HFFc6 (cell line): ENCODE data around the gene INPP4B. TPM values are rescaled to one million over a fixed set of nuclear protein-coding genes. Genes with fewer than 3 reads are reported as not detected.

Experiments
- DNase-seq: peaks from one replicate; pipeline ENCODE4 v3.0.0-alpha.2; 2018
- H3K27ac Mint-ChIP-seq: 2 replicates; pipeline ENCODE4 v1.8.0; 2020; ENCODE audit warnings: mild to moderate bottlenecking, mixed read lengths
- H3K27me3 Mint-ChIP-seq: 2 replicates; pipeline ENCODE4 v1.8.0; 2021; ENCODE audit warnings: mild to moderate bottlenecking, moderate library complexity, mixed read lengths; ENCODE audit not compliant: insufficient read depth
- H3K36me3 Mint-ChIP-seq: 2 replicates; pipeline ENCODE4 v1.8.0; 2021; ENCODE audit warnings: low read depth, mixed read lengths
- H3K4me1 Mint-ChIP-seq: 2 replicates; pipeline ENCODE4 v1.8.0; 2020; ENCODE audit warnings: low read depth, mixed read lengths
- H3K4me3 Mint-ChIP-seq: 2 replicates; pipeline ENCODE4 v1.8.0; 2020; ENCODE audit warnings: mild to moderate bottlenecking, moderate library complexity, mixed read lengths
- H3K9me3 Mint-ChIP-seq: 2 replicates; pipeline ENCODE4 v1.8.0; 2020; ENCODE audit warnings: mild to moderate bottlenecking, mixed read lengths
- CTCF ChIP-seq: fragments of 200-600 bp; sonication (generic); IDR thresholded peaks from 2 replicates; pipeline ENCODE4 v1.5.0; 2021; ENCODE audit warnings: antibody characterized with exemption, mild to moderate bottlenecking
- total RNA-seq, 6 experiments: library from RNA; stranded (reverse); fragmentation: NEBNext Ultra II Directional; extraction: Animal tissue kit (Norgen Biotek cat#: 25700); gene quantifications; 2 replicates in 1 of 6; 3 replicates in 5 of 6; pipeline ENCODE4 v1.2.3, GENCODE V29; 2021

Gene INPP4B
- total RNA-seq, 6 experiments from 2014 or later = 36.1 to 48.9 (median 40.1) TPM

DNA sequence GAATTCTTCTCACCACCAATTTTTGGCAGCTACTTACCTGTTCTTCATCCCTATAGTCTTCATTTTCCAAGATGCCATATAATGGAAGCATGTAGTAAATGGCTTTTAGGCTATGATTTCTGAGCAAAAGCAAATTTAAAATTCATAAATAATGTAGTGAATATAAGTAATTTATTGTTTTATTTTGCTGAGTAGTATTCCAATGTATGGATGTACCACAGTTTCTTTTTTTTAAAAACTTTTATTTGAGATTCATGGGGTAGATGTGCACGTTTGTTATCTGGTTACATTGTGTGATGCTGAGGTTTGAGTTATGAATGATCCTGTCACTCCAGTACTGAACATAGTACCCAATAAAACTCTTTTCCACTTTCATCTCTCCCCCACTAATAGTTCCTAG is 840.6 kb downstream of the INPP4B start:
- Mint-ChIP-seq H3K4me1 (no peaks in the 10 kb centered on the region; the same call in 1 of the 2 replicates), H3K36me3 (peaks cover 4% of the 10 kb centered on the region; the same call in 1 of the 2 replicates), H3K27ac (no peak overlapping the region), H3K27me3 (no peaks in the 10 kb centered on the region), H3K9me3 (peaks cover 9% of the 10 kb centered on the region; the same call in 1 of the 2 replicates), H3K4me3 (no peak overlapping the region)
- TF ChIP-seq CTCF = no peak
- DNase-seq = no peak

DNA sequence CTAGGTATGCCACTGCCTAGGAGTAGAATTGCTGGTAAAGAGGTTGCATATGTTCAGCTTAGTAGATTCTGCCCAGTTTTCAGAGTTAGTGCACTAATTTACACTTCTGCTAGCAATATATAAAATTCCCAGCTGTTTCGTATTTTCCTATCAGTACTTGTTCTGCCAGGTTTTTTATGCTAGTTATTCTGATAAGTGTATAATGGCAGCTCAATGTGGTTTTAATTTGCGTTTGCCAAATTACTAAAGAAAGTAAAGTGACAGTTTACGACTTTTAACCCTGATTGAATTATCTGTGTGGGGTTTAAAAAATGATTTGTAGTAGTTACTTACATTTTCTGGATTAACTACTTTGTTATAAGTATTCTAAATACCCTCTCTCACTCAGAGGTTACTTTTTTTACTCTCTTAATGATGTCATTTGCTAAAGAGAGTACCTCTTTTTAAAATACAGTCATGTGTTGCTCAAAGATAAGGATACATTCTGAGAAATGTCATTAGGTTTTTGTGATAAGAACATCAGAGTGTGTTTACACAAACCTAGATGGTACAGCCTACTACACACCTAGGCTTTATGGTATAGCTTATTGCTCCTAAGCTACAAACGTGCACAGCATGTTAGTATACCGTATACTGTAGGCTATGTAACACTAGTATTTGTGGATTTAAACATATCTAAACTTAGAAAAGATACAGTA is 846.5 kb downstream of the INPP4B start:
- no peak for TF ChIP-seq CTCF
- H3K4me3 Mint-ChIP-seq = no peak overlapping the region
- DNase-seq = no peak
- H3K27me3 Mint-ChIP-seq = no peaks in the 10 kb centered on the region
- H3K27ac Mint-ChIP-seq = no peak overlapping the region
- H3K4me1 Mint-ChIP-seq = no peaks in the 10 kb centered on the region
- H3K9me3 Mint-ChIP-seq = peaks cover 17% of the 10 kb centered on the region
- H3K36me3 Mint-ChIP-seq = peaks cover 8% of the 10 kb centered on the region; the same call in 1 of the 2 replicates

GRCh38 chr4:141995056-141995455 is 851.0 kb downstream of the INPP4B start:
- peaks cover 14% of the 10 kb centered on the region; the same call in 1 of the 2 replicates for H3K36me3 Mint-ChIP-seq
- H3K27ac Mint-ChIP-seq = no peak overlapping the region
- DNase-seq = no peak

GRCh38 chr4:141977433-141977832 is 868.7 kb downstream of the INPP4B start:
- no peaks in the 10 kb centered on the region; the same call in 1 of the 2 replicates for H3K9me3 Mint-ChIP-seq
- peaks cover 4% of the 10 kb centered on the region; the same call in 1 of the 2 replicates for H3K27me3 Mint-ChIP-seq
- no peak for TF ChIP-seq CTCF
- no peak overlapping the region for H3K27ac Mint-ChIP-seq
- H3K4me3 Mint-ChIP-seq = no peak overlapping the region
- peaks cover 7% of the 10 kb centered on the region; the same call in 1 of the 2 replicates for H3K36me3 Mint-ChIP-seq
- peaks cover 10% of the 10 kb centered on the region for H3K4me1 Mint-ChIP-seq
- no peak for DNase-seq

More at GRCh38 chr4:141995056-141995455, 851.0 kb downstream of the INPP4B start:
- Mint-ChIP-seq H3K27me3 (no peaks in the 10 kb centered on the region), H3K9me3 (peaks cover 27% of the 10 kb centered on the region), H3K4me1 (no peaks in the 10 kb centered on the region), H3K4me3 (no peak overlapping the region)
- TF ChIP-seq CTCF = no peak
